ENCODE data around the gene TWIST2.

The TWIST2 gene

GRCh38 chr2:238847841-238848690 lies at the start of gene TWIST2:
TSS of gene TWIST2 (plus strand) at chr2:238848085. CDS start at chr2:238848216, 131 bp downstream.
- DNase-seq (ENCODE audit: low read depth): no peak

DNA sequence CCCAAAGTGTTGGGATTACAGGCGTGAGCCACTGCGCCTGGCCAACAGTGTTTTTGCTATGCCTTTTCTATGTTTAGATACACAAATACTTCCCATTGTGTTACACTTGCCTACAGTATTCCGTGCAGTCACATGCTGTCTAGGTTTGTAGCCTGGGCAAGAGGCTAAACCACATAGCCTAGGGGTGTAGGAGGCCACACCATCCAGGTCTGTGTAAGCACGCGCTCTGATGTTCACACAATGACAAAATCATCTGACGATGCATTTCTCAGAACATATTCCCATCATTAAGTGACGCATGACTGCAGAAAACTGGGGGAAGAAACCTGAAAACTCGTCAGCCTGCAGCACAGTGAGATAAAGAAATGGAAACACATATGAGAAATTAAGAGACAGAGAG lies 46.1 kb upstream of the TWIST2 start:
- DNase-seq (ENCODE audit: low read depth): no peak

DNA sequence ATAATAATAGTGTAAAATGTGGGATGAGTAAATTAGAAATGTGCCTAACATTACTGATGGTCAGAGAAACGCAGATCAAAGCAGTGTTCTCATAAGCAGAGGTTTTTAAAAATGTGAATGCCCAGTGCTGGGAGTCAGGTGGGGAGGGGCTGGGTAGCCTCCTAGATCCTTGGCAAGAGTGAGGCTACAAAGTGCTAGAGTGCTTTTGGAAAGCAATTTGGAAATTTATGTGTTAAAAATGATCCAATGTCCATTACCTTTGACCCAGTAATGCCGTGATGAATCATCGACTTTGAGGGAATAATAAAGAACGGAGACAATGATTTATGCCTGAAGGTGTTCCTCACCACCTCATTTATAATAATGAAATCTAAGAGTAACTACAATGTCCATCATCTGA lies 44.9 kb upstream of the TWIST2 start:
- no peak for DNase-seq (ENCODE audit: low read depth)

GRCh38 chr2:238803996-238804870 lies 43.7 kb upstream of the TWIST2 start:
- DNase-seq (ENCODE audit: low read depth): no peak

- no peak for DNase-seq (ENCODE audit: low read depth)
These were observed 39.1 kb upstream of the TWIST2 start for GRCh38 chr2:238808761-238809160.

DNA sequence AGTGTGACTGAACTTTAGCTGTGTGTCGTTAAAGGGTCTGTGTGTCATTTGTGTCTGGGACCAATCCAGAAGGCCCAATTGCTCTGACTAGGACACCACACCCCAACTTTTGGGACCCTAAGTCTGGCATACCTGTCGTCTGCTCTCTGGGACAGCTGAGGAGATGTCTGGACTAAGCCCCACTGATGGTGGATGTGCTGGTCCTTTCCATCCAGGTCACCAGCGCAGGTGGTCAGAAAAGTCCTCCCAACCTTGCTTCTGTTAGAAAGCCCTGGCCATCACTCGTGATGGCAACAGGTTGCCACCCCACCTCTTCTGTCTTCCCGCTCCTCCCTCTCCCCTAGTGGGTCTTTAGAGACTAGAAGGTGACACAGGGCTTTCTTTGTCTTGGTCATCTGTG lies 37.6 kb upstream of the TWIST2 start:
- no peak for DNase-seq (ENCODE audit: low read depth)

DNA sequence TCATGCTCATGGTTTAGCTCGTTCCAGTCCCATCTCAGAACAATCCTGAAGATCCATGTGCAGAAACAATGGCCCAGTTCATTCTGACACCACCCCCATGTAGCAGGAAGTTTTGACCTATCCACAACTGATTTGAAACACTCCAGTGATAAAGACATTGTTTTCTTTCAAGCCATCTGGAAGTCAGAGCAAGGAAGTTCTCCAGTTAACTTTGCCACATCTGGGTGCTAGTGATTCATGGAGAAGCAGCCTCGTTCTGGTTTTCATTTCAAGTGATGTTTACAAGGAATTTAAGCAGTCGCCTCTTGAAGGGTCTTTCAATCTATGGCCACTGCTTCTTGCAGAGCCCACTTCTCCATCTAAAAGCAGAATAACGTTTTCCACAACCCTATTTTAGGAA lies 36.6 kb upstream of the TWIST2 start:
- no peak for DNase-seq (ENCODE audit: low read depth)

- DNase-seq (ENCODE audit: low read depth): no peak
These were observed 36.1 kb upstream of the TWIST2 start for GRCh38 chr2:238811759-238812158.

DNA sequence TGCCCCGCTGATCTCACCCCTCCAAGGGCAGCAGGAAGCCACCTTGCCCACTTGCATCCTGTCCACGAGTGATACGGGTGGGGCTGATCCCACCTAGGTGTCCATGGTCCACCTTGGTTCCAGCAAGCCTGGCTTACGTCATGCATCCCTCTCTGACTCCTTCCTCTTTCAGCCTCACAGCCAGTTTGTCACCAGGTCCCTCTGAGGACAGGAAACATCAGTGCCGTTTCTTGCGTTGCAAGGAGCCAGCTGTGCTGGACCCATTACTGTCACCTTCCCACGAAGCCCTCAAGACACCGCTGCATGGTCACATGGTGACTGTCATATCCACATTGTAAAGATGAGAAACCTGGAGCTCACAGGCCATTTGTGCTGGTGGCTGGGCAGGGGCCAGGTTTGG lies 34.8 kb upstream of the TWIST2 start:
- DNase-seq (ENCODE audit: low read depth): no peak

DNA sequence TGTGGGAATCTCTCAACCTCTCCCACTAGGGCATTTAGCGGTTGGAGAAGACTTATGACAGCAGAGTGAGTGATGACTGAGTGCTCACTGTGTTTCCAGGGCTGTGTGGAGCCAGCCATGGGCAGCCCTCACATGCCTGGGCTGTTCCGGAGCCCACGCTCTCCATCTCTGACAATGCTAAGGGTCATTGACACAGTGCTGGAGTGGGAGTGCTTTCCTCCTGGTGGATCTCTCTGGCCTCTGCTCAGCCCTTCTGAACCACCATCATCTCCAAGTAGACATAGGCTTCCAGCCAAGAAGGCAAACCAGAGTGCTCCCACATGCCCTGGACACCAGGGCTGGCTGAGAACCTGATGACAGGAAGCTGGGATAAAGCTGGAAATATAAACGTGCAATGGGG lies 33.1 kb upstream of the TWIST2 start:
- no peak for DNase-seq (ENCODE audit: low read depth)

DNA sequence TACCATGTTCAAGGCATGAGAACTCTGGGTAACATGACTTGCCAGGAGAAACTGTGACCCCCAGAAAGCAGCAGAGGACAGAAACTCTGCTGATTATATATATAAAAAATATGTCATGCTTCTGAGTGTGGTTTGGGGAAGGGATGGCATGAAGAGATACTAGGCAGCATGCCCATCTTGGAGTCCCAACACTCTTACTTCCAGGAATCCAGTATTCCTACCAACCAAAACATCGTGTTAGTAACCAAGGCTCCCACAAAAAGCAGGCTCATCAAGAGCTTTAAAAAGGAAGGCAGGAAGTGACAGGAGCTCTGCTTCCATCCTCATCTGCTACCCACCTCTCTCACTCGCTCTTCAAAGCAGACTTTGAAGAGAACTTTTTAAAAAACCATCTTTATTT lies 31.6 kb upstream of the TWIST2 start:
- no peak for DNase-seq (ENCODE audit: low read depth)

GRCh38 chr2:238817382-238817781 lies 30.5 kb upstream of the TWIST2 start:
- DNase-seq (ENCODE audit: low read depth): no peak

GRCh38 chr2:238817891-238818290 lies 30.0 kb upstream of the TWIST2 start:
- no peak for DNase-seq (ENCODE audit: low read depth)

- no peak for DNase-seq (ENCODE audit: low read depth)
These were observed 29.3 kb upstream of the TWIST2 start for GRCh38 chr2:238818561-238818960.

DNA sequence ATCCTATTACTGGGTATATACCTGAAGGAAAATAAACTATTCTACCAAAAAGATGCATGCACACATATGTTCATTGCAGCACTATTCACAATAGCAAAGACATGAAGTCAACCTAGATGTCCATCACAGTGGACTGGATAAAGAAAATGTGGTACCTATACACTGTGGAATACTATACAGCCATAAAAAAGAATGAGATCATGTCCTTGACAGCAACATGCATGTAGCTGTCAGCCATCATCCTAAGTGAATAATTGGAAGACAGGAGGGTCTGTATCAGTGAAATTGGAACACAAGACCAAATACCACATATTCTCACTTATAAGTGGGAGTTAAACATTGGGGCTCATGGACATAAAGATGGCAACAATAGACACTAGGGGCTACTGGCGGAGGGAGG lies 27.7 kb upstream of the TWIST2 start:
- DNase-seq (ENCODE audit: low read depth): no peak

- DNase-seq (ENCODE audit: low read depth): no peak
These were observed 27.0 kb upstream of the TWIST2 start for GRCh38 chr2:238820916-238821315.

GRCh38 chr2:238821391-238821790 lies 26.5 kb upstream of the TWIST2 start:
- DNase-seq (ENCODE audit: low read depth): no peak

- DNase-seq (ENCODE audit: low read depth): no peak
These were observed 25.8 kb upstream of the TWIST2 start for GRCh38 chr2:238821944-238822670.

- no peak for DNase-seq (ENCODE audit: low read depth)
These were observed 24.9 kb upstream of the TWIST2 start for GRCh38 chr2:238822955-238823354.

DNA sequence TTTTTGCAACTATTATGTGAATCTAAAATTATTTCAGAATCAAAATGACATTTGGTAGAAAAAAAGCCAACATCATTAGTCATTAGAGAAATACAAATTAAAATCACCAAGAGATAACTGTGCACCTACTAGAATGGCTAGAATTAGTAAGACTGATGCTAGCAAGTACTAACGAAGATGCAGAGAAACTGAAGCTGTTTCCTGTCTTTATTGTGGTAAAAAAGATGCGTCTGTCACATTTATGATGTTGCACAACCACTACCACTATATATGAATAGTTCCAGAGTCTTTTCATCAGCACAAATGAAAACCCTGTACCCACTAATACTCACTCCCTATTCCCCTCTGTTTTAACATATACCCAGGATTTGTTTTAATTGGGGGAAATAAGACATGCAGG lies 16.7 kb upstream of the TWIST2 start:
- DNase-seq (ENCODE audit: low read depth): no peak

- DNase-seq (ENCODE audit: low read depth): no peak
These were observed 12.9 kb upstream of the TWIST2 start for GRCh38 chr2:238834982-238835381.

GRCh38 chr2:238835726-238836301 lies 12.1 kb upstream of the TWIST2 start:
- no peak for DNase-seq (ENCODE audit: low read depth)

All from activated T-helper 9 cell treated with anti-CD3 and anti-CD28 coated beads, Interleukin-2, amount 50 U/mL, for 16 hours (primary cell).